OCI-LY7 (cell line): ENCODE results near the gene TNNT1. TPM values are rescaled to one million over a fixed set of nuclear protein-coding genes. Genes with fewer than 3 reads are reported as not detected.
A peak's percentile ranks its signal among the peaks of the same experiment; 100 is the strongest.

Experiments
- BruUV-seq: library from RNA; stranded (reverse); fragments of 400-500 nt; replicated peaks from 2 replicates; lab custom pipeline; 2021; lab: Mats Ljungman, UMichigan
- CTCF ChIA-PET: fragments of 300-600 bp; sonication (Branson Sonifier 250); formaldehyde crosslinking; loops from one replicate; lab custom pipeline; 2022; ENCODE audit warnings: antibody characterized with exemption; ENCODE audit not compliant: unreplicated experiment; lab: Charles Lee
- POLR2A ChIA-PET: fragments of 300-600 bp; sonication (Branson Sonifier 250); formaldehyde crosslinking; loops from one replicate; lab custom pipeline; 2022; ENCODE audit warnings: antibody characterized with exemption; lab: Charles Lee
- DNase-seq: peaks from one replicate; pipeline ENCODE4 v3.0.0-alpha.2; 2015; ENCODE audit warnings: low spot score
- H2AFZ ChIP-seq: fragments of 200-600 bp; sonication (generic), shearing (Covaris generic); 2 replicates; pipeline ENCODE4 v1.6.1; 2014; ENCODE audit warnings: mild to moderate bottlenecking, antibody characterized with exemption, low read length, moderate library complexity
- H3K27ac ChIP-seq: fragments of 200-600 bp; sonication (generic); 2 replicates; pipeline ENCODE4 v1.5.1; 2014; ENCODE audit warnings: mixed run types, low read depth, mild to moderate bottlenecking, moderate library complexity, low read length, inconsistent platforms; ENCODE audit not compliant: poor library complexity, severe bottlenecking
- H3K36me3 ChIP-seq: fragments of 200-600 bp; sonication (generic); 2 replicates; pipeline ENCODE4 v1.6.1; 2014; ENCODE audit warnings: mild to moderate bottlenecking, antibody characterized with exemption, low read length, moderate library complexity, mixed read lengths; ENCODE audit not compliant: insufficient read depth
- H3K4me1 ChIP-seq: fragments of 200-600 bp; sonication (generic); 2 replicates; pipeline ENCODE4 v1.5.1; 2014; ENCODE audit warnings: mild to moderate bottlenecking, low read length; ENCODE audit not compliant: insufficient read depth, poor library complexity, severe bottlenecking
- H3K4me2 ChIP-seq: fragments of 200-600 bp; sonication (generic); 2 replicates; pipeline ENCODE4 v1.6.1; 2014; ENCODE audit warnings: mild to moderate bottlenecking, low read length
- H3K4me3 ChIP-seq: fragments of 200-600 bp; sonication (generic); 2 replicates; pipeline ENCODE4 v1.5.1; 2014; ENCODE audit warnings: mild to moderate bottlenecking, low read depth, low read length; ENCODE audit not compliant: poor library complexity, severe bottlenecking
- H3K79me2 ChIP-seq: fragments of 200-600 bp; sonication (generic); 2 replicates; pipeline ENCODE4 v1.6.1; 2016; ENCODE audit warnings: low read depth, mild to moderate bottlenecking, low read length, moderate library complexity, mixed read lengths; ENCODE audit not compliant: insufficient read depth
- H3K9me2 ChIP-seq: fragments of 200-600 bp; sonication (generic); 2 replicates; pipeline ENCODE4 v1.6.1; 2016; ENCODE audit warnings: mild to moderate bottlenecking, low read length, mixed read lengths; ENCODE audit not compliant: insufficient read depth
- H3K9me3 ChIP-seq: fragments of 200-600 bp; sonication (generic); 2 replicates; pipeline ENCODE4 v1.6.1; 2014; ENCODE audit warnings: mild to moderate bottlenecking, mixed run types, low read length, mixed read lengths
- H4K20me1 ChIP-seq: fragments of 200-600 bp; sonication (generic); 2 replicates; pipeline ENCODE4 v1.6.1; 2014; ENCODE audit warnings: mild to moderate bottlenecking, antibody characterized with exemption, low read length, moderate library complexity, mixed read lengths; ENCODE audit not compliant: insufficient read depth
- EZH2phosphoT487 ChIP-seq: fragments of 200-600 bp; sonication (generic); IDR thresholded peaks from 2 replicates; pipeline ENCODE4 v1.6.1; 2018; ENCODE audit warnings: low read depth, borderline replicate concordance, mild to moderate bottlenecking, mixed run types, antibody characterized with exemption, low read length, moderate library complexity, mixed read lengths
- intact Hi-C: fragments of 100-400 bp; cut with micrococcal nuclease; formaldehyde crosslinking; loops from one replicate; pipeline ENCODE4 v1.10.0; 2022; ENCODE audit not compliant: unreplicated experiment
- total RNA-seq, 2 experiments: library from RNA; depleted of rRNA in 1 of 2; stranded (reverse); fragments of >200 nt in 1 of 2; shearing (Covaris generic) in 1 of 2; gene quantifications; 2 replicates each; pipeline ENCODE4 v1.2.3, GENCODE V29; 2014 to 2022
- TF ChIP-seq, protein P1 (sequence below): fragments of 200-600 bp; sonication (generic); conservative IDR thresholded peaks from 2 replicates; pipeline ENCODE4 v1.5.1; 2014; ENCODE audit warnings: mild to moderate bottlenecking, antibody characterized with exemption, low read length, moderate library complexity, mixed read lengths

TNNT1 gene
- total RNA-seq, 2 experiments from 2014 or later, result 11.2 to 21.9 TPM

DNA sequence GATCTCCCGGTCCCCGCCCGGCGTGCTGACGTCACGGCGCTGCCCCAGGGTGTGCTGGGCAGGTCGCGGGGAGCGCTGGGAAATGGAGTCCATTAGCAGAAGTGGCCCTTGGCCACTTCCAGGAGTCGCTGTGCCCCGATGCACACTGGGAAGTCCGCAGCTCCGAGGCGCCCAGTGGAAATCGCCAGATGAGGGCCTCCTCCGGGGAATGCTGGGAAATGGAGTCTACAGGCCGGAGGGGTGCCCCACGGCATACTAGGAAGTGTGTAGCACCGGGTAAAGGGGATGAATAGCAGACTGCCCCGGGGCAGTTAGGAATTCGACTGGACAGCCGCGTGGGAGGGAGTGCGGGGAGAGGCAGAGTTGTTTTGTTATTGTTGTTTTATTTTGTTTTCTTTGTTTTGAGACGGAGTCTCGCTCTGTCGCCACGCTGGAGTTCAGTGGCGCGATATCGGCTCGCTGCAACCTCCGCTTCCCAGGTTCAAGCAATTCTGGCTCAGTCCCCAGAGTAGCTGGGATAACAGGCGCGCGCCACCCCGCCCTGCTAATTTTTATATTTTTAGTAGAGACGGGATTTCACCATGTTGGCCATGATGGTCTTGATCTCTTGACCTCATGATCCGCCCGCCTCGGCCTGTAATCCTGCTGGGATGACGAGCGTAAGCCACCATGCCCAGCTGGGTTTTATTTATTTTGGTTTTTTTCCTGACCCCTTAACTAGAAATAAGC lies 31.2 kb downstream of the TNNT1 start:
- TF ChIP-seq, protein P1, sequence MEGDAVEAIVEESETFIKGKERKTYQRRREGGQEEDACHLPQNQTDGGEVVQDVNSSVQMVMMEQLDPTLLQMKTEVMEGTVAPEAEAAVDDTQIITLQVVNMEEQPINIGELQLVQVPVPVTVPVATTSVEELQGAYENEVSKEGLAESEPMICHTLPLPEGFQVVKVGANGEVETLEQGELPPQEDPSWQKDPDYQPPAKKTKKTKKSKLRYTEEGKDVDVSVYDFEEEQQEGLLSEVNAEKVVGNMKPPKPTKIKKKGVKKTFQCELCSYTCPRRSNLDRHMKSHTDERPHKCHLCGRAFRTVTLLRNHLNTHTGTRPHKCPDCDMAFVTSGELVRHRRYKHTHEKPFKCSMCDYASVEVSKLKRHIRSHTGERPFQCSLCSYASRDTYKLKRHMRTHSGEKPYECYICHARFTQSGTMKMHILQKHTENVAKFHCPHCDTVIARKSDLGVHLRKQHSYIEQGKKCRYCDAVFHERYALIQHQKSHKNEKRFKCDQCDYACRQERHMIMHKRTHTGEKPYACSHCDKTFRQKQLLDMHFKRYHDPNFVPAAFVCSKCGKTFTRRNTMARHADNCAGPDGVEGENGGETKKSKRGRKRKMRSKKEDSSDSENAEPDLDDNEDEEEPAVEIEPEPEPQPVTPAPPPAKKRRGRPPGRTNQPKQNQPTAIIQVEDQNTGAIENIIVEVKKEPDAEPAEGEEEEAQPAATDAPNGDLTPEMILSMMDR, result no peak
- no peak for TF ChIP-seq EZH2phosphoT487
- intact Hi-C loops, result no loop called here
- Histone ChIP-seq H3K36me3 (peaks cover 17% of the 10 kb centered on the region; the same call in 1 of the 2 replicates), H3K9me3 (no peaks in the 10 kb centered on the region), H3K4me3 (peak overlapping the region; percentile 86), H3K79me2 (peaks cover 53% of the 10 kb centered on the region), H3K4me2 (peak overlapping the region; percentile 94), H3K9me2 (no peaks in the 10 kb centered on the region), H2AFZ (peak overlapping the region; percentile 54; the same call in 1 of the 2 replicates), H3K27ac (peak overlapping the region; percentile 92), H4K20me1 (peaks cover 11% of the 10 kb centered on the region), H3K4me1 (peaks cover 75% of the 10 kb centered on the region)
- BruUV-seq, result TSS peak; percentile 92
- ChIA-PET CTCF (no interaction called here), POLR2A (no interaction called here)
- DNase-seq, result peak; percentile 99

DNA sequence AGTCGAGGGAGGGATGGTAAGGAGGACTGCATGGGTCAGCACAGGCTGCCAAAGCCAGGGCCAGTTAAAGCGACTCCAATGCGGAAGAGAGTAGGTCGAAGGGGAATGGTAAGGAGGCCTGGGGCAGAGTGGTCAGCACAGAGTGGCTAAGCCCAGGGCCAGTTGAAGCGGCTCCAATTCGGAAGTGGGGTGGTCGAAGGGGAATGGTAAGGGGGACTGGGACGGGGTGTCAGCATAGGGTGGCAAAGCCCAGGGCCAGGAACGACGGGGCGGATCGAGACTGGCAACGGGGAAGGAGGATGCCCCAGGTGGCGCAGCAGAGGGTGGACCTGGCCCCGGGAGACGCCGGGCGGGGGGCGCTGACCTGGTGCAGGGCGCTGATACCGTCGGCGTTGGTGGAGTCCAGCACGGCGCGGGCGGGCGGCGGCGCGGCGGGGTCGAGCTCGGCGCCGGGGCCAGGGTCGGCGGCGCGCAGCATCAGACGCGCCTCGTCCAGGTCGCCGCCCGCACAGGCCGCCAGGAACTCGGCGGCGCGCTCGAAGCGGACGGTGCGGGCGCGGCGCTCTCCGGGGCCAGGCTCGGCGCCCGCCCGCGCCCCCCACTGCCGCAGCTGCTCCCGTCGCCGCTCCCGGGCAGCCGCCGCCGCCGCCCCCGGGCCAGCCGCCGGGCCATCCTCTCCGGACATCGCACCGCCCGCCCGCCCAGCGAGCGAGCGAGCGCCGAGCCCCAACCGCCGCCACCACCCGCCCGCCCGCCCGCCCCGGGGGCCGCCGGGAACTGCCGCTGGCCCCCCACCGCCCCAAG lies 31.9 kb downstream of the TNNT1 start, which contains the start of gene PPP1R12C:
PPP1R12C (minus strand) TSS at position 779 of the 804 bp plus-strand sequence; CDS start at position 685, 94 bp downstream.
- peaks cover 24% of the 10 kb centered on the region for H3K36me3 ChIP-seq
- H3K4me3 ChIP-seq, result peak within 1 kb of the TSS; percentile 86
- peak; percentile 23 for DNase-seq
- BruUV-seq, result no TSS peak
- peak within 1 kb of the TSS; percentile 96 for H3K4me2 ChIP-seq
- no peaks in the 10 kb centered on the region for H3K9me3 ChIP-seq
- ChIA-PET POLR2A (interaction anchor here (0.5 to 0.7 kb wide), 3 partner anchors 27 to 747 kb away, joined by 3 to 8 read pairs (median 4); partner anchors contain the start of gene RDH13), CTCF (no interaction called here)
- H3K79me2 ChIP-seq, result peaks cover 61% of the 10 kb centered on the region
- intact Hi-C loops, result no loop called here
- no peak for TF ChIP-seq EZH2phosphoT487
- TF ChIP-seq, protein P1, result no peak
- peaks cover 15% of the 10 kb centered on the region for H4K20me1 ChIP-seq
- H3K4me1 ChIP-seq, result peaks cover 74% of the 10 kb centered on the region
- peak within 1 kb of the TSS; percentile 92 for H3K27ac ChIP-seq
- H2AFZ ChIP-seq, result peak within 1 kb of the TSS; percentile 54; the same call in 1 of the 2 replicates
- H3K9me2 ChIP-seq, result no peaks in the 10 kb centered on the region
